ENCODE measurements around the gene CHRNB2.

The CHRNB2 gene

GRCh38 chr1:154582885-154583284, 15.3 kb downstream of the CHRNB2 start:
- no peak for DNase-seq

DNA sequence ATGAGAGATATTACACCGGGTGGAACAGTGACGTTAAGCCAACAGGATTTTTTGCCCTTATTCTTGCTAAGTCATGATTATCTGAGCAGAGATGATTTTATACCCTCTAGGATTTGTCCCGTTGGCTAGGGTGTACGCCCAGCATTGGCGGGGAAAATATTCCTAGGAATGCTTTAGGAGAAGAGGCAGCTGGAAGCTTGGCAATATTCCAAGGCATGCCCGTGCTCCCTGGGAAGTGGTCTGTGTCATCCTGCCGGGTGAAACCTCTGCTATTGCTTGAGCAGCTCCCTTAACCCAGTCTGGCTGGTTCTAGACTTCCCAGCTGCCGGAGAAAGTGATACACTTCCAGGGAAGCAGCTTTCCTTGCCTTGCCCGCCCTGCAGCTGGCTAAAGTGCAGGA, 16.2 kb downstream of the CHRNB2 start:
- DNase-seq, result no peak

DNA sequence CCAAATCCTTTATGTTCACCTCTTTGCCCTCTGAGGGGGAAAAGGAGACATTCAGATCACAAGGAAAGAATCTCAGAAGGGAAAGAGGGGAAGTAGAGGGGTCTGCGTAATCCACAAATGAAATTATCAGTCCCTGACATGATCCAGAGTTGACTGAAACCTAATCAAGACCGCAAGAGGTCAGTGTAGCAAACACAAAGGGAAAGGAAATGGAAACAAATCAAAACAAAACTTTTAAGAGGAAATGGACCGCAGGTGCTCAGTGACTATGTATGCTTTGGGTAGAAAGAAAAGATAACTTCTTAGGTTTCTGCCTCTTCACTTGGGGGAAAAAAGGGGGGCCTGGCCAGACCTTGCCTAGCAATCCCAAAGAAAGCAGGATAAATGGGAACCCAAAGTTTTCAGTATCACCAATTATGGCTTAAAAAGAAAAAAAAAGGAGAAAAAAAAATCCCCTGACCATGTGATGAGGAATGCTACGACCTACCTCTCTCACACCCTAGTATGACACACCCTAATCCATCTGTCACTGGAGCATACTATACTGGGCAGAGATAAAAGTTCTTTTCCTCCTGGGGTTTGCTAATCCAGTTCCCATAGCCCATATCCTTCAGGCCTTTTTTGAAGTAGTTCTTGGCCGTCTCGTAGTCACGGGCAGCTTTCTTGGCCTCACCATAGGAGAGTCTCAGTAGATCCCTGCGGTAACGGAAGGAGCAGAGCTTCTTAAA, 16.9 kb downstream of the CHRNB2 start:
- DNase-seq, result no peak

DNA sequence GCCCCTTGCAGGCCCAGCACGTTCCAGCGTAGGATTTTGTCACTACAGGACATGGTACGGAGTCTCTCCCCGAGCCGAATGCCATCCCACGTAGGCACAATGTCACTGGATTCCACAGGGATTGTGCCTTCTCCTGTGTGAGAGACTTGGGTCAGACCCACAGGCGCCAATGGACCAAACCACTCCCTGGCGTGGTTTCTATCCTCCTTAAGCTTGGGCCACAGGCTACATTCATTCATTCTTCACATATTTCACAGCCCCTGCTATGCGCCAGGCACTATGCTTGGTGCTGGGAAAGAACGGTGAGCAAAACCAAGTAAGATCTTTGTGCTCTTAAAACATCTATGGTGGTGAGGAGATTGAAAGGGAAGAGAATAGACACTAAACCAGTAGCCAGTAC, 18.7 kb downstream of the CHRNB2 start:
- no peak for DNase-seq

- DNase-seq, result no peak
Measured at GRCh38 chr1:154586641-154587040, 19.1 kb downstream of the CHRNB2 start.

- no peak for DNase-seq
Measured at GRCh38 chr1:154589780-154590179, 22.2 kb downstream of the CHRNB2 start.

GRCh38 chr1:154590756-154591155, 23.2 kb downstream of the CHRNB2 start:
- no peak for DNase-seq

DNA sequence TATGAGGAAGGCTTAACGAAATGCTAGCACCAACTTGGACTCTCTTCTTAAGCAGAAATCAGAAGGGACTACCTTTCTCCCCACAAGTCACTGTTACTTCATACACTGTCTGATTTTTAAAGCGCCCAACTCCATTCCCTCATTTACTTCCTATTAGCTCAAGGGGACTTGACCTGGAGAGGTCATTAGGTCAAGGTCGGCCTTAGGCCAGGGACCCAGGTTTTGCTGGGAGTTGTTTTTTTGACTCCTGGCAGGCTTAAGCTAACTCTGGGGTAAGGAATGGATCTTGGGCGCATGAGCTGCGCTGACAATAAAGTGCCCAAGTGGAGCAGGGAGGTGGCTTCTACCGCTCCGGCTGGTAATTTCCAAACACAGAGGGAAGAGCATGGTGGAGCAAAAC, 23.6 kb downstream of the CHRNB2 start:
- DNase-seq, result no peak

DNA sequence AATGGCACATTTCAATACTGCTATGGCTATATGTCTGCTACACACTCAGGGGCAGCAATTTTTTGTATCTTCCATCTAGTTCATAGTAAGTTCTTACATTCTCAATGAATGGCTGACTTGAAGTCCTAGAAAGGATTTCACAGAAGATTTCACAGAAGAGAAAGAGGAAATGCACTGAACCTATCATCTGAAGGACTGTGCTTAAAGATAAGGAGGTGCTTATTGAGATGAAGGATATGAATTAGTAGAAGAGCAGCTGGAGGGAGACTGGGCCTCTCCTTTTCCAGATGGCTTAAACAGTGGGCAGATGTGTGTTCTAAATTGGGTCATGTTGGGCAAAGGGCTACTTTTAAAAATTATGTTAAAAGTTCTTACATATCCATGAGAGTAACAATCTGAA, 25.8 kb downstream of the CHRNB2 start:
- no peak for DNase-seq

DNA sequence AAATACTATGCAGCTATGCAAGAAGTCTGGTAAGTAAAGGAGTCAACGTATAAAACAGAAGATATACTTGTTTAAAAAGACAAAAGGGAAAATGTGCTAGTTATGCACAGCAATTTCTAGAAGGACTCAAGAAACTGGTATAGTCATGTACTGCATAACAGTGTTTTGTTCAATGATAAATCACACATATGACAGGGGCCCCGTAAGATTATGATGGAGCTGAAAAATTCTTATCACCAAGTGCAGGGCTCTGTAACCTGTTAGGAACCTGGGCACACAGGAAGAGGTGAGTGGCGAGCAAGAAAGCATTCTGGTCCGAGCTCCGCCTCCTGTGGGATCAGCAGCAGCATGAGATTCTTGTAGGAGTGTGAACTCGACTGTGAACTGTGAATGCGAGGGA, 27.2 kb downstream of the CHRNB2 start:
- no peak for DNase-seq

- no peak for DNase-seq
Measured at GRCh38 chr1:154595621-154596020, 28.0 kb downstream of the CHRNB2 start.

GRCh38 chr1:154598871-154599635, 31.5 kb downstream of the CHRNB2 start:
- no peak for DNase-seq

GRCh38 chr1:154599658-154600057, 32.1 kb downstream of the CHRNB2 start:
- DNase-seq, result no peak

DNA sequence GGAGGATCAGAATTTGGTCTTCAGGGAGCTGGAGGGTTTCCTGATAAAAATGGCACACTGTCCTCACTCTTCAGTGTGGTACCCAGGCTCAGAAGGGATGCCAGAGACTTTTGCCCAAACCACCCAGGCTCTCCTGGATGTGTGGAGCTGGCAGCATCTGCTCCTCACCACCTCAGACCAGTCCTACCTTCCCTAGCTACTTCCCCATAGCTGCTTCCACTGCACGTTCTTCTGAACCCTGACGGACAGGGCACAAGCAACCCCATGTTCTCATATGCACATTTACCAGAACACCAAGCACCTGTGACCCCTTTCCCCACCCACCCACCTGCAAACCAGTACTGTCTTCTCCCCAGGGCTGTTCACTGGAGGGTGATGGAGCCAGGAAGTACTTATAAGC, 35.7 kb downstream of the CHRNB2 start:
- no peak for DNase-seq

GRCh38 chr1:154605534-154605933, 38.0 kb downstream of the CHRNB2 start:
- DNase-seq, result no peak

DNA sequence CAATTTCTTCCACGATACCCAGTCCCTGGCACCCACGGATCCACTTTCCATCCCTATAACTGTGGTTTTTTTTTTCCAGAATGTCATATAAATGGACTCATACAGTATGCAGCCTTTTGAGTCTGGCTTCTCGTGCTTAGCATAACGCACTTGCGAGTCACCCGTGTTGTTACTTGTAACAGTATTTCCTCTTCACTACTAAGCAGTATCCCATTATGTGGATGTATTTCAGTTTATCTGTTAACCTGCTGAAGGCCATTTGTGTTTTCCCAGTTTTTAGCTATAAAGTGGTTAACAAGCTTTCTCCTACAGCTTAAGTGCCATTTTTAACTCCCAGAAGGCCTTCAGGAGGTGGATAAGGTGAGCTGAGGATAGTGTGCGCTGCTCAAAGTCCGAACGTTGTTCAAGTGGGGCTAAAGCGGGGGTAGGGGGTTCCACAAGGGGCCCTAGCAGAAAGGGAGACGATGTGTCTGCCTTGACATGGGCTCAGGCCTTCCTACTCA, 39.6 kb downstream of the CHRNB2 start:
- DNase-seq, result peak; percentile 30

DNA sequence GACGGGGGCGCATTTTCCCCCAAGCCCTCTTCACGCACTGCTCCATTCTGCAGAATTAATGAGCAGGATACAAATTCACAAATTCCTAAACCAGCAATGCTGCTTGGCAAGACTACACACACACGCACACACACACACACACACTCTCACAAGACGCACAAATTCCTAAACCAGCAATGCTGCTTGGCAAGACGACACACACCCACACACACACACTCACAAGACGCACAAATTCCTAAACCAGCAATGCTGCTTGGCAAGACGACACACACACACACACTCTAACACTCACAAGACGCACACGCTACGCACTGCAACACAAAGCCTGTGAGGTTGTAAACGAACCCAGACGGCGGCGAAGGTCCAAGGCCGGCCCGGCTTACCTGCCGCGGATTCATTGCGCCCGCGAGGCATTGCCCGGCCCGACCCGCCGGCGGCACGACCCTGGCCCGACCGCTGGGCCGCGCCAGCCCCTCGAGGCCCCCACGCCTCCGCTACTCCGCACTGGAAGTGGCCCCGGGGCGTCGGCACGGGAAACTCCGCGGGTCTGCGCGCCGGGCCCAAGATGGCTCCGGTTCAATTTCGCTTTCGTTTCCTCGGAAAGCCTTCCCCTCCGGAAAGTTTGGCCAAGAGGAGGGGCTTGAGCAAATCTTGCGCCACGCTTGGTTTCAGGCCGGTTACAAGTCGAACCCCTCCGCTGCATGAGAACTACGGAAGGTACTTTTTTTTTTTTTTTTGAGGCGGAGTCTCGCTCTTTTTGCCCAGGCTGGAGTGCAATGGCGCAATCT, 40.2 kb downstream of the CHRNB2 start, which contains the start of gene ADAR:
Gene ADAR (minus strand): TSS at position 578 of the 788 bp plus-strand sequence. CDS start 180 bp downstream, at position 398.
- peak; percentile 92 for DNase-seq

DNA sequence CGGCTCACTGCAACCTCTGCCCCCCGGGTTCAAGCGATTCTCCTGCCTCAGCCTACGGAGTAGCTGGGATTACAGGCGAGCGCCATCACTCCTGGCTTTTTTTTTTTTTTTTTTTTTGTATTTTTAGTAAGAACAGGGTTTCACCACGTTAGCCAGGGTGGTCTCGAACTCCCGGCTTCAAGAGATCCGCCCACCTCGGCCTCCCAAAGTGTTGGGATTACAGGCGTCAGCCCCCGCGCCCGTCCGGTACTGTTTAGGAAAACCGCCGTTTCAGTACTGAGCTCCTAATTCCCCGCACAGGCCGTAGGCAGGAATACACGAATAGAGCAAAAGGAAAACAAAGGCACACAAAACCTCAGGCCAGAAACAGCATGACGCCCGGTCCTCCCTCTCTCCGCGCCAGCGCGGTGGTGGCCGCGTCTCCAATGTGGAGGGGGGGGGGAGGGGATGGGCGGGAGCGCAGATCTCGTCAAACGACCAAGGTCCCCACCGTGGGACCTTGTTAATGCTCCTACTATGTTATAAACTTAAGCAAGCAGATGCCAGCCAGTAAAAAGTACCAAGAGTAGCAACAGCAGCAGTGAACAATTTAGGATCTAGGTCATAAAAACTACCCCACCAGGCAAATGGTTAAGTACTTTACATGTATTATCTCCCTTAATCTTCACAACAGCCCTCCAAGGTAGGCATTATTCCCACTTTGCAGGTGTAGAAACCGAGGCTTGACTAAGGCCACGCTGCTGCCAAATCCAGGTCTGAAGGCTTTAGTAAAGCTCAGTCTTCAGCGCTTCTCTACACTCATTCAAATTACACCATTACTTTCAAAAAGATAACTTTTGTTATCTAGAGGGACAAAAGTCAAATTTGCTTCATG, 41.1 kb downstream of the CHRNB2 start:
- DNase-seq, result peak; percentile 27

GRCh38 chr1:154609398-154610380, 42.1 kb downstream of the CHRNB2 start:
- peak; percentile 43 for DNase-seq

DNA sequence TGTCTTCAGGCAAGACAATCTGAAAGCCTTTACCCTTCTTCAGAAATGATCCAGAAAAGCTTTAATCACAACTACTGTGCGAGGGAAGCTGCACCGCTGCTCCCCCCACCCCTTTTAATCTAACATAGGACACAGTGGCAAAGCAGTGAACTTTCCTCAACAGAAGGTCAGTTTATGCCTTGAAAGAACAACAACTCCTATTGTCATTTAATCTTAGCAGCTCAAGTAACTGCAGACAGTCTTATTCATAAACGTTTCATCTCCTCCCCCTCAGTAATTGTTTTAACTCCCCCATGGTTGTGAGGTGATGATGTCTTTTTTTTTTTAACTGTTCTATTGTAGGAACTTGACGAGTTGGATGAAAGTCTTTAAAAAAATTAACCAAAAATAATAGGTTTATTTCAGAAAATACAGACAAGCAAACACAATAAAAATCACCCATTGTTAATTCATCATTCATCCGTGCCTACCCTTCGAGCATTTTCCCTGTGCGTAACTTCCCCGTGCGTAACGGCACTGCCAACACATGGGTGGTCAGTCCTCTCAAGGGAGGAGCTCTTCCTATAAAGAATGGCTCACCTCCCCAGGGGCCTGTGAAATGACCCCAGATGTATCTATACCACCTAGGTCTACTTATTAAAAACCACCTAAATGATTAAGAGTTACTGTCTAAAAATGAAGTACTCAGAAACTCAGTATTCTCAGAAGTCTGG, 43.7 kb downstream of the CHRNB2 start:
- DNase-seq, result no peak

Measured in activated CD4-positive, alpha-beta T cell treated with anti-CD3 and anti-CD28 coated beads for 1 hour (primary cell).